ENCODE data around the gene DUSP9. TPM values are rescaled to one million over a fixed set of nuclear protein-coding genes. Genes with fewer than 3 reads are reported as not detected.

DUSP9 gene
- total RNA-seq (2021) = 0.92 and 1.4 TPM in 2 replicates
- not detected for Bru-seq, nascent RNA
- percentile 21 among the genes with signal in this experiment for BruChase-seq, experiment 1, labeled RNA remaining after a 2-hour chase
- percentile 12 among the genes with signal in this experiment for BruChase-seq, experiment 2, labeled RNA remaining after a 6-hour chase
- long read RNA-seq, partial matches to known transcripts = 0 of 2 reads
- long read RNA-seq, other reads (novel, unspliced or antisense) = 0 of 2 reads

- no TSS peak for BruUV-seq (replicated peaks)
- no peak within 1 kb of the TSS for H3K27ac ChIP-seq (ENCODE audit: low read depth, low read length, poor library complexity, severe bottlenecking)
- H3K36me3 ChIP-seq (ENCODE audit: insufficient read depth, low read length, poor library complexity, severe bottlenecking) = no peaks in the 10 kb centered on the region
- no peaks in the 10 kb centered on the region for H3K9me3 ChIP-seq (ENCODE audit: low read depth, low read length, poor library complexity, severe bottlenecking)
- DNase-seq (ENCODE audit: low spot score) = peak; percentile 38
- TF ChIP-seq CTCF (conservative IDR thresholded peaks at IDR 0.05; ENCODE audit: low read depth, low read length) (no peak), EZH2 (IDR thresholded peaks at IDR 0.05; ENCODE audit: borderline replicate concordance, low read depth, low read length, poor library complexity, severe bottlenecking) (no peak)
- H3K4me1 ChIP-seq (ENCODE audit: insufficient read depth, low read length, poor library complexity, severe bottlenecking) = no peaks in the 10 kb centered on the region
- ChIA-PET POLR2A (ENCODE audit: low non-redundant PET) (interaction anchor here (0.6 kb wide), 1 partner anchor 136 kb away, joined by 3 read pairs; no protein-coding TSS in a partner anchor), CTCF (interaction anchor here (0.9 kb wide), 1 partner anchor 9 kb away, joined by 3 read pairs; no protein-coding TSS in a partner anchor)
- H3K4me3 ChIP-seq (ENCODE audit: low read depth, low read length, poor library complexity, severe bottlenecking) = no peak within 1 kb of the TSS
- intact Hi-C loops (cut with micrococcal nuclease; ENCODE audit: unreplicated experiment) = loop anchor here (1.0 to 2.0 kb wide), 2 partner anchors 22 to 78 kb away; partner anchors contain the start of genes ABCD1 and BCAP31
- peaks cover 26% of the 10 kb centered on the region for H3K27me3 ChIP-seq (replicated peaks; ENCODE audit: insufficient read depth, low read depth, low read length, poor library complexity)
Observed at GRCh38 chrX:153646620-153647373, at the start of gene DUSP9. Gene DUSP9 (plus strand): TSS chrX:153647203. CDS start chrX:153647954, 751 bp downstream.

- H3K4me3 ChIP-seq (ENCODE audit: low read depth, low read length, poor library complexity, severe bottlenecking) = peak within 1 kb of the TSS; percentile 63
- peaks cover 3% of the 10 kb centered on the region for H3K36me3 ChIP-seq (ENCODE audit: insufficient read depth, low read length, poor library complexity, severe bottlenecking)
- DNase-seq (ENCODE audit: low spot score) = peak; percentile 18
- no peaks in the 10 kb centered on the region for H3K4me1 ChIP-seq (ENCODE audit: insufficient read depth, low read length, poor library complexity, severe bottlenecking)
- no peaks in the 10 kb centered on the region for H3K27me3 ChIP-seq (replicated peaks; ENCODE audit: insufficient read depth, low read depth, low read length, poor library complexity)
- ChIA-PET POLR2A (ENCODE audit: low non-redundant PET) (interaction anchor here (0.6 kb wide), 1 partner anchor 128 kb away, joined by 5 read pairs; no protein-coding TSS in a partner anchor), CTCF (interaction anchor here (0.5 kb wide), 1 partner anchor 65 kb away, joined by 3 read pairs; no protein-coding TSS in a partner anchor)
- BruUV-seq (replicated peaks) = no TSS peak
- H3K27ac ChIP-seq (ENCODE audit: low read depth, low read length, poor library complexity, severe bottlenecking) = peak within 1 kb of the TSS; percentile 64
- intact Hi-C loops (cut with micrococcal nuclease; ENCODE audit: unreplicated experiment) = no loop called here
- no peak for TF ChIP-seq CTCF (conservative IDR thresholded peaks at IDR 0.05; ENCODE audit: low read depth, low read length)
- no peak for TF ChIP-seq EZH2 (IDR thresholded peaks at IDR 0.05; ENCODE audit: borderline replicate concordance, low read depth, low read length, poor library complexity, severe bottlenecking)
- H3K9me3 ChIP-seq (ENCODE audit: low read depth, low read length, poor library complexity, severe bottlenecking) = no peaks in the 10 kb centered on the region
Observed at GRCh38 chrX:153598541-153599191, 48.3 kb upstream of the DUSP9 start, which contains the start of gene CCNQ. Gene CCNQ (minus strand): TSS chrX:153599139. CDS start chrX:153599073, 66 bp downstream.

Measured in A673 (cell line).